ENCODE measurements around the gene THOP1.

THOP1 gene

GRCh38 chr19:2804156-2805004 lies 19.1 kb downstream of the THOP1 start:
- no peak for DNase-seq

GRCh38 chr19:2805261-2805900 lies 20.1 kb downstream of the THOP1 start:
- no peak for DNase-seq

- DNase-seq: no peak
Measured at GRCh38 chr19:2805991-2806649, 20.8 kb downstream of the THOP1 start.

- DNase-seq: no peak
Measured at GRCh38 chr19:2806736-2807378, 21.6 kb downstream of the THOP1 start.

GRCh38 chr19:2807379-2808128 lies 22.3 kb downstream of the THOP1 start:
- no peak for DNase-seq

GRCh38 chr19:2808129-2808941 lies 23.0 kb downstream of the THOP1 start:
- DNase-seq: no peak

- DNase-seq: no peak
Measured at GRCh38 chr19:2809387-2810140, 24.3 kb downstream of the THOP1 start.

- DNase-seq: no peak
Measured at GRCh38 chr19:2810141-2811091, 25.1 kb downstream of the THOP1 start.

GRCh38 chr19:2811221-2811722 lies 26.0 kb downstream of the THOP1 start:
- DNase-seq: no peak

- DNase-seq: no peak
Measured at GRCh38 chr19:2811735-2812413, 26.6 kb downstream of the THOP1 start.

- DNase-seq: no peak
Measured at GRCh38 chr19:2812414-2813234, 27.3 kb downstream of the THOP1 start.

GRCh38 chr19:2813235-2814160 lies 28.2 kb downstream of the THOP1 start:
- DNase-seq: no peak

GRCh38 chr19:2814426-2814825 lies 29.1 kb downstream of the THOP1 start:
- no peak for DNase-seq

GRCh38 chr19:2815191-2815614 lies 29.9 kb downstream of the THOP1 start:
- DNase-seq: no peak

- DNase-seq: no peak
Measured at GRCh38 chr19:2815923-2816322, 30.6 kb downstream of the THOP1 start.

GRCh38 chr19:2816641-2817040 lies 31.3 kb downstream of the THOP1 start:
- DNase-seq: no peak
